Measurements from ENCODE around the gene PTPRN2. TPM values are rescaled to one million over a fixed set of nuclear protein-coding genes. Genes with fewer than 3 reads are reported as not detected.

PTPRN2 gene
- total and polyA plus RNA-seq, 2 donors (not counting 3 experiments of a cell fraction or from before 2014, with no cell fraction given), result 0.62 to 0.88 TPM

DNA sequence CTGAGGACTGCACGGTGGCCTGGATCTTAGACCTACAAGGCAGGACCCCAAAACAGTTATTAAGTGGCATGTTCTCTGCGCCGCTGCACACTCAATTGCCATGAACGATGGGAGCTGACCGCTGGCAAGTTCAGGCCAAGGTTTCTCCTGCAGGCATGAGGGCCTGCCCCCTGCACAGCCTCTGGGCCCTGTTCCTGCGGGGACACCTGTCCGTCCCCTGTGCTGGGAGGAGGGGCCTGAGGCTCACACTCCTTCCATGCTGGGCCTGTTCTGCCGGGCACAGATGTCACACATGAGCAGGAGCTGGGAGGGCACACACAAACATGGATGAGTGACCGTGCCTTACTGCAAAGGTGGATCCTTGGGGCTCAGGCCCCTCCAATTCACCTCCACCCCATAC is 90.0 kb downstream of the PTPRN2 start:
- no peak overlapping the region for H3K4me2 ChIP-seq (ENCODE audit: insufficient read depth, low read length)
- no peak overlapping the region for H3K27ac ChIP-seq (ENCODE audit: insufficient read depth, low read depth, low read length)
- no peaks in the 10 kb centered on the region for H3K9me1 ChIP-seq (replicated peaks; ENCODE audit: control insufficient read depth, extremely low read depth, insufficient read depth, low read length)
- ChIA-PET POLR2A (no interaction called here), CTCF (no interaction called here)
- no peak overlapping the region for H2AFZ ChIP-seq (ENCODE audit: low read depth, low read length)
- H3K9me3 ChIP-seq (replicated peaks; ENCODE audit: control insufficient read depth, insufficient read depth, low read length), result no peaks in the 10 kb centered on the region
- TF ChIP-seq JUN (IDR thresholded peaks at IDR 0.05; ENCODE audit: borderline replicate concordance, insufficient read depth, insufficient read length, low read depth), result no peak
- no peak for TF ChIP-seq EZH2 (IDR thresholded peaks at IDR 0.05; ENCODE audit: borderline replicate concordance, low read depth, low read length, severe bottlenecking)
- no peak for TF ChIP-seq POLR2AphosphoS5 (IDR thresholded peaks at IDR 0.05; ENCODE audit: insufficient read depth, low read depth, low read length)
- no peak for TF ChIP-seq FOS (IDR thresholded peaks at IDR 0.05; ENCODE audit: borderline replicate concordance, insufficient read depth, low read length)
- no peak for TF ChIP-seq MYC (IDR thresholded peaks at IDR 0.05; ENCODE audit: low read depth, low read length)
- TF ChIP-seq, protein P1, sequence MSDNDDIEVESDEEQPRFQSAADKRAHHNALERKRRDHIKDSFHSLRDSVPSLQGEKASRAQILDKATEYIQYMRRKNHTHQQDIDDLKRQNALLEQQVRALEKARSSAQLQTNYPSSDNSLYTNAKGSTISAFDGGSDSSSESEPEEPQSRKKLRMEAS (IDR thresholded peaks at IDR 0.05; ENCODE audit: insufficient read depth, insufficient read length), result no peak
- TF ChIP-seq POLR2A (IDR thresholded peaks at IDR 0.05; ENCODE audit: low read depth, low read length), result no peak
- no peak for TF ChIP-seq GATA2 (IDR thresholded peaks at IDR 0.05; ENCODE audit: insufficient read depth, insufficient read length, low read depth, low read length)
- TF ChIP-seq, protein P2, sequence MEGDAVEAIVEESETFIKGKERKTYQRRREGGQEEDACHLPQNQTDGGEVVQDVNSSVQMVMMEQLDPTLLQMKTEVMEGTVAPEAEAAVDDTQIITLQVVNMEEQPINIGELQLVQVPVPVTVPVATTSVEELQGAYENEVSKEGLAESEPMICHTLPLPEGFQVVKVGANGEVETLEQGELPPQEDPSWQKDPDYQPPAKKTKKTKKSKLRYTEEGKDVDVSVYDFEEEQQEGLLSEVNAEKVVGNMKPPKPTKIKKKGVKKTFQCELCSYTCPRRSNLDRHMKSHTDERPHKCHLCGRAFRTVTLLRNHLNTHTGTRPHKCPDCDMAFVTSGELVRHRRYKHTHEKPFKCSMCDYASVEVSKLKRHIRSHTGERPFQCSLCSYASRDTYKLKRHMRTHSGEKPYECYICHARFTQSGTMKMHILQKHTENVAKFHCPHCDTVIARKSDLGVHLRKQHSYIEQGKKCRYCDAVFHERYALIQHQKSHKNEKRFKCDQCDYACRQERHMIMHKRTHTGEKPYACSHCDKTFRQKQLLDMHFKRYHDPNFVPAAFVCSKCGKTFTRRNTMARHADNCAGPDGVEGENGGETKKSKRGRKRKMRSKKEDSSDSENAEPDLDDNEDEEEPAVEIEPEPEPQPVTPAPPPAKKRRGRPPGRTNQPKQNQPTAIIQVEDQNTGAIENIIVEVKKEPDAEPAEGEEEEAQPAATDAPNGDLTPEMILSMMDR (IDR thresholded peaks at IDR 0.05; ENCODE audit: extremely low read depth in 1 of 2, insufficient read depth in 1 of 2, low read depth in 1 of 2, low read length in 2 of 2), result no peak
- H3K27me3 ChIP-seq (ENCODE audit: control insufficient read depth in 2 of 2, insufficient read depth in 2 of 2, low read length in 2 of 2), result no peaks in the 10 kb centered on the region
- dilution Hi-C loops (cut with MboI; ENCODE audit: extremely low pct_ligation_motif_present, low sequenced_read_pairs), result no loop called here
- H3K36me3 ChIP-seq (ENCODE audit: control insufficient read depth in 2 of 2, extremely low read depth in 1 of 2, insufficient read depth in 2 of 2, low read length in 2 of 2), result no peaks in the 10 kb centered on the region
- no peaks in the 10 kb centered on the region for H4K20me1 ChIP-seq (replicated peaks; ENCODE audit: control insufficient read depth, extremely low read depth, insufficient read depth, low read length)
- DNase-seq (ENCODE audit: low read depth, low spot score) (no peak), FAIRE-seq (no peak)
- BruUV-seq (replicated peaks), result no TSS peak
- intact Hi-C loops (cut with micrococcal nuclease), result no loop called here
- no peaks in the 10 kb centered on the region for H3K79me2 ChIP-seq (ENCODE audit: control insufficient read depth, insufficient read depth, low read length)
- no peak overlapping the region for H3K9ac ChIP-seq (replicated peaks; ENCODE audit: extremely low read depth, insufficient read depth, low read length)
- no peak overlapping the region for H3K4me3 ChIP-seq (replicated peaks in 1 of 3; ENCODE audit: insufficient read depth in 1 of 3, low read depth in 1 of 3, low read length in 3 of 3)
- H3K4me1 ChIP-seq (ENCODE audit: control insufficient read depth, extremely low read depth, insufficient read depth, low read length), result no peaks in the 10 kb centered on the region

Measured in endothelial cell of umbilical vein (primary cell).